K562 (cell line): ENCODE results near the gene EXOC3L2. TPM values are rescaled to one million over a fixed set of nuclear protein-coding genes. Genes with fewer than 3 reads are reported as not detected.

Experiments
- CHD4 ChIP-seq: fragments of 200-600 bp; sonication (generic); IDR thresholded peaks from 3 replicates; pipeline ENCODE4 v1.6.1; 2012; ENCODE audit warnings: low read depth, mild to moderate bottlenecking, mixed read lengths, low read length, inconsistent platforms; ENCODE audit not compliant: insufficient read depth, insufficient replicate concordance, poor library complexity, severe bottlenecking
- EGR1 ChIP-seq: fragments of 450-650 bp; conservative IDR thresholded peaks from 2 replicates; pipeline ENCODE4 v1.6.1; 2017; ENCODE audit warnings: mild to moderate bottlenecking
- ETV1 ChIP-seq: fragments of 450-650 bp; conservative IDR thresholded peaks from 2 replicates; pipeline ENCODE4 v1.6.1; 2016; ENCODE audit warnings: missing genetic modification characterization, control low read depth, low read depth, missing compliant biosample characterization
- ETV5 ChIP-seq: sonication (generic); formaldehyde crosslinking; IDR thresholded peaks from 2 replicates; pipeline ENCODE4 v1.4.0; 2020; ENCODE audit warnings: low read depth, mild to moderate bottlenecking, missing genetic modification reagents
- HDAC6 ChIP-seq: IDR thresholded peaks from 2 replicates; pipeline ENCODE4 v1.6.1; 2012; ENCODE audit warnings: low read depth, mild to moderate bottlenecking, control low read depth, inconsistent platforms, low read length, moderate library complexity
- MECOM ChIP-seq: fragments of 250-450 bp; sonication (Bioruptor Pico); IDR thresholded peaks from 2 replicates; pipeline ENCODE4 v1.8.0; 2022; ENCODE audit warnings: inconsistent platforms
- MED1 ChIP-seq: sonication (generic); formaldehyde crosslinking; IDR thresholded peaks from 2 replicates; pipeline ENCODE4 v1.8.1; 2023; ENCODE audit warnings: missing genetic modification reagents, borderline replicate concordance
- SAP30 ChIP-seq: fragments of 200-600 bp; sonication (generic); IDR thresholded peaks from 2 replicates; pipeline ENCODE4 v1.6.1; 2012; ENCODE audit warnings: borderline replicate concordance, low read depth, mild to moderate bottlenecking, moderate library complexity, low read length, control low read depth, inconsistent platforms; ENCODE audit not compliant: insufficient read depth, poor library complexity, severe bottlenecking
- TFAM ChIP-seq: fragments of 250-450 bp; sonication (Bioruptor Pico); conservative IDR thresholded peaks from 2 replicates; pipeline ENCODE4 v1.5.0; 2021; ENCODE audit warnings: mild to moderate bottlenecking, moderate library complexity
- ZBED1 ChIP-seq: IDR thresholded peaks from 2 replicates; pipeline ENCODE4 v1.6.1; 2014
- ZFPM2 ChIP-seq: fragments of 250-450 bp; sonication (Bioruptor Pico); IDR thresholded peaks from 2 replicates; pipeline ENCODE4 v1.5.1; 2022; ENCODE audit warnings: mild to moderate bottlenecking
- ZNF3 ChIP-seq: fragments of 250-450 bp; sonication (Bioruptor Pico); IDR thresholded peaks from 2 replicates; pipeline ENCODE4 v1.5.0; 2021; ENCODE audit warnings: mild to moderate bottlenecking, moderate library complexity
- polyA plus RNA-seq, 8 experiments: library from polyadenylated mRNA; depleted of rRNA in 4 of 8; stranded (reverse) in 5 of 8; unstranded in 3 of 8; fragments of >200 nt; fragmentation: Nextera tagmentation in 2 of 8; fragmentation: Illumina TruSeq in 1 of 8; extraction: Ambion mirVana in 2 of 8; extraction: Trizol in 1 of 8; gene quantifications; 2 replicates each; pipeline versions ENCODE4 v1.2.1 to v1.2.3, GENCODE V29; 2011 to 2014; ENCODE audit warnings: inconsistent platforms in 1 of 8, missing spikeins in 1 of 8
- total RNA-seq, 7 experiments: library from RNA; depleted of rRNA in 6 of 7; stranded (reverse); fragments of >200 nt in 6 of 7; fragmentation: Illumina TruSeq in 2 of 7; extraction: Trizol in 2 of 7; gene quantifications; 2 replicates each; pipeline versions ENCODE4 v1.2.1 to v1.2.3, GENCODE V29; 2011 to 2021; ENCODE audit warnings: low replicate concordance in 1 of 7
- TF ChIP-seq, protein P1 (sequence below), 2 experiments: IDR thresholded peaks; 2 replicates each; pipeline ENCODE4 v1.6.1; 2011; ENCODE audit warnings: borderline replicate concordance in 1 of 2, control low read depth in 1 of 2, low read depth in 1 of 2, low read length in 1 of 2, mild to moderate bottlenecking in 1 of 2, mixed read lengths in 1 of 2, moderate library complexity in 1 of 2; ENCODE audit not compliant: insufficient read depth in 1 of 2, insufficient read length in 1 of 2, poor library complexity in 1 of 2, severe bottlenecking in 1 of 2; ENCODE audit errors: extremely low read depth in 1 of 2
- TF ChIP-seq, protein P2 (sequence below): sonication (generic); formaldehyde crosslinking; IDR thresholded peaks from 2 replicates; pipeline ENCODE4 v1.8.1; 2023; ENCODE audit warnings: missing genetic modification reagents, mild to moderate bottlenecking, borderline replicate concordance
- TF ChIP-seq, protein P3 (sequence below), 3 experiments: IDR thresholded peaks in 2 of 3; conservative IDR thresholded peaks in 1 of 3; 2 replicates each; pipeline ENCODE4 v1.5.1; 2011 to 2012; ENCODE audit warnings: low read length in 3 of 3, mild to moderate bottlenecking in 3 of 3, control low read depth in 2 of 3, improper control_type of control experiment in 1 of 3, inconsistent platforms in 1 of 3, low read depth in 1 of 3, mixed read lengths in 1 of 3, moderate library complexity in 1 of 3; ENCODE audit not compliant: insufficient read depth in 2 of 3
- TF ChIP-seq, protein P4 (sequence below): fragments of 150-350 bp; conservative IDR thresholded peaks from 2 replicates; pipeline ENCODE4 v1.6.1; 2014; ENCODE audit warnings: low read length

EXOC3L2 gene
- total and polyA plus RNA-seq, 9 of the 15 experiments (the other 6 are each of a cell fraction or from before 2014, with no cell fraction given) = 0.31 to 19.0 (median 2.4) TPM

DNA sequence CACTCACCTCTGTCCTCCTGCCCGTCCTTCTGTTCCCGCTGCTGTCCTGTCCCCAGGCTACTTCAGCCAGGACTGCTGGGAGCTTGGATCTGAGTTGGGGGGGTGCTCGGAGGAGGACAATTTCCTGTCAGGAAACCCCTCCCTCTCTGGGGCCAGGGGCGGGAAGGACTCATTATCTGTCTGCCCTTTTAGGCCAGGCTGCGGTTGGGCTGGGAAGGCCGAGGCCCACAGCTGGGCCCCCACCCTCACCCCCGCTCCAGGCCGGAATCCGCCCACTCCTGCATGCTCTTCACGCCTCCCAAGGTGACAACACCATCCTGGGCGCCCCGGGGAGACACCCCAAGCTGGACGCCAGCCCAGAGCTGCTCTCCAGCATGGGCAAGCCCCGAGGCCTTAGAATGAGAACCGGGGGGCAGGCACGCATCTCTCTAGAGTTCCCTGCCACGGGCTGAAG, at the start of gene EXOC3L2 (continued):
- TF ChIP-seq, protein P1, sequence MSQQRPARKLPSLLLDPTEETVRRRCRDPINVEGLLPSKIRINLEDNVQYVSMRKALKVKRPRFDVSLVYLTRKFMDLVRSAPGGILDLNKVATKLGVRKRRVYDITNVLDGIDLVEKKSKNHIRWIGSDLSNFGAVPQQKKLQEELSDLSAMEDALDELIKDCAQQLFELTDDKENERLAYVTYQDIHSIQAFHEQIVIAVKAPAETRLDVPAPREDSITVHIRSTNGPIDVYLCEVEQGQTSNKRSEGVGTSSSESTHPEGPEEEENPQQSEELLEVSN (IDR thresholded peaks at IDR 0.05; ENCODE audit: borderline replicate concordance in 1 of 2, extremely low read depth in 1 of 2, insufficient read depth in 1 of 2, insufficient read length in 1 of 2, low read depth in 1 of 2, low read length in 1 of 2, poor library complexity in 1 of 2, severe bottlenecking in 1 of 2) = peak; percentile 21 to 37
- no peak for TF ChIP-seq TFAM (CRISPR knock-in tag)
- no peak for TF ChIP-seq ZFPM2 (CRISPR knock-in tag)
- TF ChIP-seq, protein P2, sequence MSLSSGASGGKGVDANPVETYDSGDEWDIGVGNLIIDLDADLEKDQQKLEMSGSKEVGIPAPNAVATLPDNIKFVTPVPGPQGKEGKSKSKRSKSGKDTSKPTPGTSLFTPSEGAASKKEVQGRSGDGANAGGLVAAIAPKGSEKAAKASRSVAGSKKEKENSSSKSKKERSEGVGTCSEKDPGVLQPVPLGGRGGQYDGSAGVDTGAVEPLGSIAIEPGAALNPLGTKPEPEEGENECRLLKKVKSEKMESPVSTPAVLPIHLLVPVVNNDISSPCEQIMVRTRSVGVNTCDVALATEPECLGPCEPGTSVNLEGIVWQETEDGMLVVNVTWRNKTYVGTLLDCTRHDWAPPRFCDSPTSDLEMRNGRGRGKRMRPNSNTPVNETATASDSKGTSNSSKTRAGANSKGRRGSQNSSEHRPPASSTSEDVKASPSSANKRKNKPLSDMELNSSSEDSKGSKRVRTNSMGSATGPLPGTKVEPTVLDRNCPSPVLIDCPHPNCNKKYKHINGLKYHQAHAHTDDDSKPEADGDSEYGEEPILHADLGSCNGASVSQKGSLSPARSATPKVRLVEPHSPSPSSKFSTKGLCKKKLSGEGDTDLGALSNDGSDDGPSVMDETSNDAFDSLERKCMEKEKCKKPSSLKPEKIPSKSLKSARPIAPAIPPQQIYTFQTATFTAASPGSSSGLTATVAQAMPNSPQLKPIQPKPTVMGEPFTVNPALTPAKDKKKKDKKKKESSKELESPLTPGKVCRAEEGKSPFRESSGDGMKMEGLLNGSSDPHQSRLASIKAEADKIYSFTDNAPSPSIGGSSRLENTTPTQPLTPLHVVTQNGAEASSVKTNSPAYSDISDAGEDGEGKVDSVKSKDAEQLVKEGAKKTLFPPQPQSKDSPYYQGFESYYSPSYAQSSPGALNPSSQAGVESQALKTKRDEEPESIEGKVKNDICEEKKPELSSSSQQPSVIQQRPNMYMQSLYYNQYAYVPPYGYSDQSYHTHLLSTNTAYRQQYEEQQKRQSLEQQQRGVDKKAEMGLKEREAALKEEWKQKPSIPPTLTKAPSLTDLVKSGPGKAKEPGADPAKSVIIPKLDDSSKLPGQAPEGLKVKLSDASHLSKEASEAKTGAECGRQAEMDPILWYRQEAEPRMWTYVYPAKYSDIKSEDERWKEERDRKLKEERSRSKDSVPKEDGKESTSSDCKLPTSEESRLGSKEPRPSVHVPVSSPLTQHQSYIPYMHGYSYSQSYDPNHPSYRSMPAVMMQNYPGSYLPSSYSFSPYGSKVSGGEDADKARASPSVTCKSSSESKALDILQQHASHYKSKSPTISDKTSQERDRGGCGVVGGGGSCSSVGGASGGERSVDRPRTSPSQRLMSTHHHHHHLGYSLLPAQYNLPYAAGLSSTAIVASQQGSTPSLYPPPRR = no peak
- no peak for TF ChIP-seq MECOM
- TF ChIP-seq EGR1 = peak; percentile 97
- peak; percentile 65 for TF ChIP-seq ETV1
- peak; percentile 78 for TF ChIP-seq CHD4
- no peak for TF ChIP-seq SAP30
- TF ChIP-seq, protein P3, sequence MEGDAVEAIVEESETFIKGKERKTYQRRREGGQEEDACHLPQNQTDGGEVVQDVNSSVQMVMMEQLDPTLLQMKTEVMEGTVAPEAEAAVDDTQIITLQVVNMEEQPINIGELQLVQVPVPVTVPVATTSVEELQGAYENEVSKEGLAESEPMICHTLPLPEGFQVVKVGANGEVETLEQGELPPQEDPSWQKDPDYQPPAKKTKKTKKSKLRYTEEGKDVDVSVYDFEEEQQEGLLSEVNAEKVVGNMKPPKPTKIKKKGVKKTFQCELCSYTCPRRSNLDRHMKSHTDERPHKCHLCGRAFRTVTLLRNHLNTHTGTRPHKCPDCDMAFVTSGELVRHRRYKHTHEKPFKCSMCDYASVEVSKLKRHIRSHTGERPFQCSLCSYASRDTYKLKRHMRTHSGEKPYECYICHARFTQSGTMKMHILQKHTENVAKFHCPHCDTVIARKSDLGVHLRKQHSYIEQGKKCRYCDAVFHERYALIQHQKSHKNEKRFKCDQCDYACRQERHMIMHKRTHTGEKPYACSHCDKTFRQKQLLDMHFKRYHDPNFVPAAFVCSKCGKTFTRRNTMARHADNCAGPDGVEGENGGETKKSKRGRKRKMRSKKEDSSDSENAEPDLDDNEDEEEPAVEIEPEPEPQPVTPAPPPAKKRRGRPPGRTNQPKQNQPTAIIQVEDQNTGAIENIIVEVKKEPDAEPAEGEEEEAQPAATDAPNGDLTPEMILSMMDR (IDR thresholded peaks at IDR 0.05 in 2 of 3, conservative IDR thresholded peaks at IDR 0.05 in 1 of 3; ENCODE audit: insufficient read depth in 2 of 3, low read depth in 1 of 3, low read length in 3 of 3) = no peak
- TF ChIP-seq ZBED1 = peak; percentile 32; the same call in 1 of the 2 replicates
- TF ChIP-seq MED1 = no peak
- no peak for TF ChIP-seq ZNF3 (CRISPR knock-in tag)
- no peak for TF ChIP-seq HDAC6
- TF ChIP-seq ETV5 (CRISPR knock-in tag) = peak; percentile 85
- TF ChIP-seq, protein P4, sequence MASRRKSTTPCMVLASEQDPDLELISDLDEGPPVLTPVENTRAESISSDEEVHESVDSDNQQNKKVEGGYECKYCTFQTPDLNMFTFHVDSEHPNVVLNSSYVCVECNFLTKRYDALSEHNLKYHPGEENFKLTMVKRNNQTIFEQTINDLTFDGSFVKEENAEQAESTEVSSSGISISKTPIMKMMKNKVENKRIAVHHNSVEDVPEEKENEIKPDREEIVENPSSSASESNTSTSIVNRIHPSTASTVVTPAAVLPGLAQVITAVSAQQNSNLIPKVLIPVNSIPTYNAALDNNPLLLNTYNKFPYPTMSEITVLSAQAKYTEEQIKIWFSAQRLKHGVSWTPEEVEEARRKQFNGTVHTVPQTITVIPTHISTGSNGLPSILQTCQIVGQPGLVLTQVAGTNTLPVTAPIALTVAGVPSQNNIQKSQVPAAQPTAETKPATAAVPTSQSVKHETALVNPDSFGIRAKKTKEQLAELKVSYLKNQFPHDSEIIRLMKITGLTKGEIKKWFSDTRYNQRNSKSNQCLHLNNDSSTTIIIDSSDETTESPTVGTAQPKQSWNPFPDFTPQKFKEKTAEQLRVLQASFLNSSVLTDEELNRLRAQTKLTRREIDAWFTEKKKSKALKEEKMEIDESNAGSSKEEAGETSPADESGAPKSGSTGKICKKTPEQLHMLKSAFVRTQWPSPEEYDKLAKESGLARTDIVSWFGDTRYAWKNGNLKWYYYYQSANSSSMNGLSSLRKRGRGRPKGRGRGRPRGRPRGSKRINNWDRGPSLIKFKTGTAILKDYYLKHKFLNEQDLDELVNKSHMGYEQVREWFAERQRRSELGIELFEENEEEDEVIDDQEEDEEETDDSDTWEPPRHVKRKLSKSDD = no peak
